B cell (primary cell): ENCODE results near the gene SLC39A13. TPM values are rescaled to one million over a fixed set of nuclear protein-coding genes. Genes with fewer than 3 reads are reported as not detected.

ENCODE experiments used
- ATAC-seq: fragments of 200-7000 bp; cut with Tn5 transposase; one replicate; pipeline ENCODE4 v1.10.0; 2021; ENCODE audit warnings: low read depth, mild to moderate bottlenecking, moderate number of reproducible peaks, moderate library complexity
- CTCF ChIA-PET: fragments of 350-600 bp; sonication (Branson Sonifier 250); formaldehyde crosslinking; loops from one replicate; lab custom pipeline; 2021; ENCODE audit warnings: antibody characterized with exemption, inconsistent platforms; lab: Charles Lee
- POLR2A ChIA-PET: fragments of 350-600 bp; sonication (Branson Sonifier 250); formaldehyde crosslinking; loops from one replicate; lab custom pipeline; 2021; ENCODE audit warnings: antibody characterized with exemption; lab: Charles Lee
- DNase-seq: peaks from one replicate; pipeline ENCODE4 v3.0.0; 2013
- H2AFZ ChIP-seq: 2 replicates; pipeline ENCODE4 v1.6.1; 2012; ENCODE audit warnings: mild to moderate bottlenecking, low read depth, low read length; ENCODE audit not compliant: insufficient read depth, poor library complexity, severe bottlenecking
- H3K27ac ChIP-seq, 2 donors: 1 replicate in 1 of 2; 2 replicates in 1 of 2; pipeline ENCODE4 v1.5.1; 2012 to 2013; ENCODE audit warnings: low read length in 2 of 2, mild to moderate bottlenecking in 2 of 2, moderate library complexity in 1 of 2
- H3K27me3 ChIP-seq, 4 experiments: fragments of 200-600 bp in 1 of 4; sonication (generic) in 1 of 4; replicated peaks in 1 of 4; 1 replicate in 2 of 4; 2 replicates in 2 of 4; pipeline versions ENCODE4 v1.6.1 to v1.7.0; 2013 to 2016; ENCODE audit warnings: low read length in 3 of 4, mild to moderate bottlenecking in 2 of 4, mixed read lengths in 1 of 4, moderate library complexity in 1 of 4; ENCODE audit not compliant: insufficient read depth in 4 of 4, control insufficient read depth in 3 of 4; ENCODE audit errors: control extremely low read depth in 1 of 4
- H3K36me3 ChIP-seq, 2 experiments: replicated peaks in 1 of 2; 1 replicate in 1 of 2; 2 replicates in 1 of 2; pipeline versions ENCODE4 v1.6.1 to v1.7.1; 2013; ENCODE audit warnings: low read length in 1 of 2; ENCODE audit not compliant: insufficient read depth in 2 of 2, control insufficient read depth in 1 of 2; ENCODE audit errors: control extremely low read depth in 1 of 2, extremely low read depth in 1 of 2
- H3K4me1 ChIP-seq, 2 donors: fragments of 200-600 bp in 1 of 2; sonication (generic) in 1 of 2; 1 replicate in 1 of 2; 2 replicates in 1 of 2; pipeline versions ENCODE4 v1.5.1 to v1.6.1; 2013 to 2017; ENCODE audit warnings: low read length in 2 of 2; ENCODE audit not compliant: control insufficient read depth in 2 of 2, insufficient read depth in 2 of 2
- H3K4me2 ChIP-seq: replicated peaks from 2 replicates; pipeline ENCODE3; 2012; ENCODE audit warnings: mild to moderate bottlenecking, low read depth, low read length; ENCODE audit not compliant: poor library complexity, severe bottlenecking
- H3K4me3 ChIP-seq, 5 experiments: fragments of 200-600 bp in 1 of 5; sonication (generic) in 1 of 5; 1 replicate in 3 of 5; 2 replicates in 2 of 5; pipeline versions ENCODE4 v1.5.1 to v1.7.0; 2011 to 2016; ENCODE audit warnings: low read length in 4 of 5, mild to moderate bottlenecking in 4 of 5, low read depth in 2 of 5, control low read depth in 1 of 5, moderate library complexity in 1 of 5; ENCODE audit not compliant: insufficient read depth in 1 of 5; ENCODE audit errors: control extremely low read depth in 1 of 5, extremely low read depth in 1 of 5
- H3K79me2 ChIP-seq: fragments of 200-600 bp; sonication (generic); one replicate; pipeline ENCODE4 v1.6.0; 2016; ENCODE audit warnings: low read length; ENCODE audit not compliant: control insufficient read depth, insufficient read depth
- H3K9ac ChIP-seq: fragments of 200-600 bp; sonication (generic); 2 replicates; pipeline ENCODE4 v1.6.1; 2017; ENCODE audit warnings: mild to moderate bottlenecking, low read length, moderate library complexity
- H3K9me3 ChIP-seq, 3 donors: one replicate each; pipeline versions ENCODE4 v1.6.1 to v1.7.1; 2013; ENCODE audit warnings: low read length in 2 of 3; ENCODE audit not compliant: control insufficient read depth in 2 of 3, insufficient read depth in 1 of 3; ENCODE audit errors: control extremely low read depth in 1 of 3
- H4K20me1 ChIP-seq: 2 replicates; pipeline ENCODE4 v1.6.0; 2012; ENCODE audit warnings: mild to moderate bottlenecking, low read length; ENCODE audit not compliant: insufficient read depth, control insufficient read depth, poor library complexity, severe bottlenecking
- H3K27ac Mint-ChIP-seq: one replicate; pipeline ENCODE4 v1.8.0; 2021; ENCODE audit warnings: mixed read lengths
- H3K27me3 Mint-ChIP-seq: one replicate; pipeline ENCODE4 v1.8.0; 2021; ENCODE audit warnings: mixed read lengths
- H3K4me1 Mint-ChIP-seq: one replicate; pipeline ENCODE4 v1.8.0; 2021; ENCODE audit warnings: mixed read lengths
- H3K4me3 Mint-ChIP-seq: one replicate; pipeline ENCODE4 v1.8.0; 2021; ENCODE audit warnings: mixed read lengths
- H3K9me3 Mint-ChIP-seq: one replicate; pipeline ENCODE4 v1.8.0; 2022; ENCODE audit warnings: mixed read lengths; ENCODE audit not compliant: insufficient read depth
- CTCF ChIP-seq: fragments of 200-600 bp; IDR thresholded peaks from one replicate; pipeline ENCODE4 v1.8.0; 2022; ENCODE audit warnings: antibody characterized with exemption, mild to moderate bottlenecking
- EZH2 ChIP-seq: IDR thresholded peaks from 2 replicates; pipeline ENCODE4 v1.6.1; 2012; ENCODE audit warnings: borderline replicate concordance, low read depth, mild to moderate bottlenecking, moderate library complexity, low read length; ENCODE audit not compliant: insufficient read depth, poor library complexity, severe bottlenecking
- WGBS: methylation state at CpG from one replicate; pipeline ENCODE4 v1.1.5; 2013; ENCODE audit warnings: missing lambda C conversion rate; ENCODE audit not compliant: insufficient coverage; 5-methylcytosine and 5-hydroxymethylcytosine counted together
- intact Hi-C: fragments of 100-400 bp; cut with micrococcal nuclease; formaldehyde crosslinking; loops from one replicate; pipeline ENCODE4 v1.10.0; 2022
- polyA plus RNA-seq: library from polyadenylated mRNA; depleted of rRNA; stranded (reverse); fragments of >200 nt; gene quantifications from 2 replicates; pipeline ENCODE4 v1.2.3, GENCODE V29; 2012
- total RNA-seq, 2 donors: library from RNA; stranded (reverse); fragments of 120-200 nt in 1 of 2; gene quantifications; 1 replicate in 1 of 2; 2 replicates in 1 of 2; pipeline versions ENCODE4 v1.2.3 to v1.2.4, GENCODE V29; 2013 to 2022

Gene SLC39A13
- total and polyA plus RNA-seq, 2 donors (not counting 1 experiment from before 2014, with no cell fraction given), result 33.0 to 55.7 TPM

GRCh38 chr11:47430524-47430923, 22.1 kb downstream of the SLC39A13 start:
- no peaks in the 10 kb centered on the region for H3K9me3 ChIP-seq
- Mint-ChIP-seq H3K27ac (no peak overlapping the region), H3K27me3 (no peaks in the 10 kb centered on the region), H3K4me3 (no peak overlapping the region), H3K4me1 (peaks cover 14% of the 10 kb centered on the region), H3K9me3 (no peaks in the 10 kb centered on the region)
- H3K4me3 ChIP-seq, result no peak overlapping the region
- H3K4me1 ChIP-seq, result peaks cover 2 to 10% of the 10 kb centered on the region in 2 donors
- DNase-seq (no peak), ATAC-seq (no peak)
- H3K27me3 ChIP-seq, result no peaks in the 10 kb centered on the region
- H2AFZ ChIP-seq, result no peak overlapping the region
- peaks cover 8% of the 10 kb centered on the region for H3K79me2 ChIP-seq
- no peak overlapping the region for H3K27ac ChIP-seq
- H3K36me3 ChIP-seq, result no peaks in the 10 kb centered on the region
- POLR2A ChIA-PET, result interaction anchor here (0.5 kb wide), 1 partner anchor 95 kb away, joined by 4 read pairs; no protein-coding TSS in a partner anchor
- WGBS, result 60% methylated on average over 4 of the region's 5 CpGs
- TF ChIP-seq CTCF (no peak), EZH2 (no peak)
- H3K4me2 ChIP-seq, result no peak overlapping the region
- no peaks in the 10 kb centered on the region for H4K20me1 ChIP-seq
- CTCF ChIA-PET, result no interaction called here
- H3K9ac ChIP-seq, result no peak overlapping the region
- intact Hi-C loops, result no loop called here

GRCh38 chr11:47431356-47432083, 23.1 kb downstream of the SLC39A13 start:
- CTCF ChIA-PET, result interaction anchor here (1.2 kb wide), 1 partner anchor 19 kb away, joined by 3 read pairs; no protein-coding TSS in a partner anchor
- no peak for TF ChIP-seq EZH2
- no peak for TF ChIP-seq CTCF

More at GRCh38 chr11:47431356-47432083, 23.1 kb downstream of the SLC39A13 start:
- Mint-ChIP-seq H3K4me1 (peaks cover 5% of the 10 kb centered on the region), H3K9me3 (no peaks in the 10 kb centered on the region), H3K27ac (no peak overlapping the region), H3K27me3 (no peaks in the 10 kb centered on the region), H3K4me3 (no peak overlapping the region)
- H3K4me2 ChIP-seq, result no peak overlapping the region
- H3K27ac ChIP-seq, result no peak overlapping the region
- intact Hi-C loops, result no loop called here
- H3K9ac ChIP-seq, result no peak overlapping the region
- DNase-seq, result no peak
- POLR2A ChIA-PET, result no interaction called here
- no peaks in the 10 kb centered on the region for H4K20me1 ChIP-seq
- H3K79me2 ChIP-seq, result no peaks in the 10 kb centered on the region
- H3K4me3 ChIP-seq, result no peak overlapping the region
- H2AFZ ChIP-seq, result no peak overlapping the region
- H3K36me3 ChIP-seq, result no peaks in the 10 kb centered on the region
- peaks cover 0 to 7% of the 10 kb centered on the region in 2 donors for H3K4me1 ChIP-seq
- no peaks in the 10 kb centered on the region for H3K27me3 ChIP-seq
- ATAC-seq, result no peak
- no peaks in the 10 kb centered on the region for H3K9me3 ChIP-seq
- WGBS, result 100% methylated on average over 5 of the region's 9 CpGs
